HL-60/S4 (cell line): ENCODE data around the gene ASAP2.
"Not testable (repeated sequence)": the region's sequence is repeated elsewhere in the genome, so short reads cannot be mapped to it uniquely, and the experiment has no call there.

Experiments used
- in situ Hi-C: fragments of 300-500 bp; cut with MboI; formaldehyde crosslinking; loops from 2 replicates; pipeline ENCODE4 v1.14.3; 2022; ENCODE audit warnings: low sequenced_read_pairs

Gene ASAP2

GRCh38 chr2:9210030-9210429 lies 3.4 kb downstream of the ASAP2 start:
- in situ Hi-C loops, result no loop called here

- in situ Hi-C loops, result no loop called here
These were observed 4.9 kb downstream of the ASAP2 start for GRCh38 chr2:9211496-9211895.

GRCh38 chr2:9212010-9212635 lies 5.5 kb downstream of the ASAP2 start:
- in situ Hi-C loops, result no loop called here

- in situ Hi-C loops, result no loop called here
These were observed 6.2 kb downstream of the ASAP2 start for GRCh38 chr2:9212661-9213411.

GRCh38 chr2:9213477-9214051 lies 7.0 kb downstream of the ASAP2 start:
- in situ Hi-C loops, result no loop called here

GRCh38 chr2:9214873-9215272 lies 8.3 kb downstream of the ASAP2 start:
- in situ Hi-C loops, result no loop called here

- in situ Hi-C loops, result no loop called here
These were observed 9.1 kb downstream of the ASAP2 start for GRCh38 chr2:9215680-9216079.

GRCh38 chr2:9216143-9216542 lies 9.5 kb downstream of the ASAP2 start:
- in situ Hi-C loops, result not testable (repeated sequence)

GRCh38 chr2:9217838-9218770 lies 11.5 kb downstream of the ASAP2 start:
- in situ Hi-C loops, result no loop called here

- in situ Hi-C loops, result no loop called here
These were observed 12.4 kb downstream of the ASAP2 start for GRCh38 chr2:9219027-9219445.

- in situ Hi-C loops, result no loop called here
These were observed 13.6 kb downstream of the ASAP2 start for GRCh38 chr2:9220201-9220600.

- in situ Hi-C loops, result no loop called here
These were observed 14.6 kb downstream of the ASAP2 start for GRCh38 chr2:9221223-9221622.

GRCh38 chr2:9222239-9222892 lies 15.8 kb downstream of the ASAP2 start:
- in situ Hi-C loops, result no loop called here

GRCh38 chr2:9222893-9223287 lies 16.3 kb downstream of the ASAP2 start:
- in situ Hi-C loops, result no loop called here

GRCh38 chr2:9225806-9226205 lies 19.2 kb downstream of the ASAP2 start:
- in situ Hi-C loops, result no loop called here

GRCh38 chr2:9226458-9227380 lies 20.1 kb downstream of the ASAP2 start:
- in situ Hi-C loops, result no loop called here

GRCh38 chr2:9228088-9228751 lies 21.6 kb downstream of the ASAP2 start:
- in situ Hi-C loops, result no loop called here

GRCh38 chr2:9228781-9229469 lies 22.3 kb downstream of the ASAP2 start:
- in situ Hi-C loops, result no loop called here

- in situ Hi-C loops, result no loop called here
These were observed 22.8 kb downstream of the ASAP2 start for GRCh38 chr2:9229470-9229820.
